ENCODE results near the gene ZBTB48.
"Not testable (repeated sequence)": the region's sequence is repeated elsewhere in the genome, so short reads cannot be mapped to it uniquely, and the experiment has no call there.

ZBTB48 gene

DNA sequence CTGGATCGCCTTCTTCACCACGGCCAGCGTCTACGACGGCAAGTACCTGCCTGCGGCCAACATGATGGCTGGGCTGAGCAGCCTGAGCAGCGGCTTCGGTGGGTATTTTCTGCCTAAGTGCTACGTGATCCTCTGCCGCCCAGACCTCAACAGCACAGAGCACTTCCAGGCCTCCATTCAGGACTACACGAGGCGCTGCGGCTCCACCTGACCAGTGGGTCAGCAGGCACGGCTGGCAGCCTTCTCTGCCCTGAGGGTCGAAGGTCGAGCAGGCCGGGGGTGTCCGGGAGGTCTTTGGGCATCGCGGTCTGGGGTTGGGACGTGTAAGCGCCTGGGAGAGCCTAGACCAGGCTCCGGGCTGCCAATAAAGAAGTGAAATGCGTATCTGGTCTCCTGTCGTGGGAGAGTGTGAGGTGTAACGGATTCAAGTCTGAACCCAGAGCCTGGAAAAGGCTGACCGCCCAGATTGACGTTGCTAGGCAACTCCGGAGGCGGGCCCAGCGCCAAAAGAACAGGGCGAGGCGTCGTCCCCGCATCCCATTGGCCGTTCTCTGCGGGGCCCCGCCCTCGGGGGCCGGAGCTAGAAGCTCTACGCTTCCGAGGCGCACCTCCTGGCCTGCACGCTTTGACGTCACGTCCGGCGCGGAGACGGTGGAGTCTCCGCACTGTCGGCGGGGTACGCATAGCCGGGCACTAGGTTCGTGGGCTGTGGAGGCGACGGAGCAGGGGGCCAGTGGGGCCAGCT, at the start of gene ZBTB48:
Gene ZBTB48, plus strand, starts transcription at position 621 of the 745 bp plus-strand sequence. CDS start 616 bp downstream, outside the sequence.
- DNase-seq (ENCODE audit: low read depth): peak; percentile 94

DNA sequence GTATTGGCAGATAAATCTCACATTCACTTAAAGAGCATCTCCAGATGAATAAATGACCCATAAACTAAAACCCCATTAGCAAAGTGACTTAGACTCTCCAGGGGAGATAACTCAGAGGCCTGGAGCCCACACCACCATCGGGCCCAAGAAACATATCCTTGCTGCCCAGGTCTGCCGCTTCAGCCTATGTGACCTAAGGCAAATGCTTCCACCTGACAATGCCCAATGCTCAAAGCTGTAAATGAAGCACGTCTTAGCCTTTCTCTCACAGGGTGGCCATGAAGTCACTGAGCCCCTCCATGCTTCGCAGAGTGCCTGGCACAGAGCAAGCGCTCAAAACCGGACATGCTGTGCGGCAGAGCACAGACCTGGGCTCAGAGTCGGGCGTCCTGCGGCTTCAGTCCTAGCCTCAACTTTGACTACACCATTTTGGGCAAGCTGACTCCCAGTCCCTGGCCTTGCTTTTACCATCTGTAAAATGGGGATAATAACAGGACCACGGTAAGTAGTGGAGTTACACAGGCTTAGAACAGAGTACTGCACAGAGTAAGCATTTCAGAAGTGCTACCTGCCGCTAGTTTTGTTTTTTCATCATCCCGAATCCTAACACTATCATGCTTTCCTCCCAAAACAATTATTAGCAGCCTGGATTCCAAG, 49.2 kb upstream of the ZBTB48 start:
- no peak for DNase-seq (ENCODE audit: low read depth)

DNA sequence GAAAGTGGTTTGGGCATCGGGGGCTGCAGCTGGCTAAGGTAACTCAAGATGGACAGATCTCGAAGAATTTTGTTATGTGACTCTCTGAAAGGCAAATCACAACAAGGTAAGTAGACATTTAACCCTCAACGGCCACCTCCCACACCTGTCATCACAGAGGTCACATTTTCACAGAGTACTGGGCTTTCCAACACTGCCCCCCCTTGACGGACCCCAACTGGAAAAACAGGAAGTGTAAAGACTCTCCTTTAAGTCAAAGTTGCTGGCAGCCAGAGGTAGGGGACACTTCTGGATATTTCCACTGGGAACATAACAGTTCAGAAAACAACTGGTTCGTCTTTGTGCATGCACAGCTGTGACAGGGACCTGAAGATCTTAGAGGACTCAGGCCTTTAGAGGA, 47.8 kb upstream of the ZBTB48 start:
- DNase-seq (ENCODE audit: low read depth): no peak

DNA sequence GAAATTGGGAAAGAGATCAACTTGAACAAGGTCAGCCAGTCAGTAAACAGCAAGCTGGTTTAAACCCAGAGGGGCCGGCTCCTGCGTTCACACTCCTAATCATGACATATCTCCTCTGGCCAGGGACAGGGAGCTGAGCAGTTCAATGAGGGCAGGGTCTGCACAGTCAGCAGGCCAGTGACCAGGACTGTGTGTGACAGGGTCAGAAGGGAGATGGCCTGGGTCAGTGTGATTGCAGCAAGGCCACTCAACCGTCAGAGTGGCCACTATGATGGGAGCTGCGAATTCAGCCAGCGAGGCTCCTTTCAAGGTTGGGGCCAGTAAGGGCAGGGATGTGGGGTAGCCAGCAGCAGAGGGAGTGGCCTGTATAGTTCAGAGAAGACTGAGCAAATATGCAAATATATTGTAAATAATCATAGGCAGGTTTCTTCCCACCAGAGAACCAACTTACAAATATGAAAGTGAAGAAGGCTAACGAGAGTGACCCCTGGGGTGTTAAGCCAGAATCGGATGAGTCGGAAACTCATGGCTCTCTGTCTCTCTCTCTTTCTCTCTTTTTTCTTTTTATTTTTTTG, 45.5 kb upstream of the ZBTB48 start:
- DNase-seq (ENCODE audit: low read depth): no peak

DNA sequence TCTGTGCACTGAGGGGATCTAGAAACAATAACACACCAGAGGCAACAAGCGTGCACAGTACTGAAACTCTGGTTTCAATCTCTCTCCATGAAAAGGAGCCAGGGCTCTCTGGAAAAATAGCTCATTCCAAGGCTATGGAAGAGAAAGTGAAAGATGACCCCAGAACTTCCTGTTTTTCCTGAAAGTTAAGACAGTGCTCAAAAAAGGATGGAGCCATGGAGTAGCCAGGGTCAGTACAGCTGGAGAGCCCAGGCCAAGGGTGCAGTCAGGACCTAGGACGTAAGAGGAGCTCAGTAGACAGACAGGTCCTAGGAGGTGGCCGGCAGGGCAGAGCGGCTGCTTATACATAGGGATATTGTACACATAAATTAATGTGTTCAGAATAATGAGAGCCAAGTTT, 44.6 kb upstream of the ZBTB48 start:
- no peak for DNase-seq (ENCODE audit: low read depth)

DNA sequence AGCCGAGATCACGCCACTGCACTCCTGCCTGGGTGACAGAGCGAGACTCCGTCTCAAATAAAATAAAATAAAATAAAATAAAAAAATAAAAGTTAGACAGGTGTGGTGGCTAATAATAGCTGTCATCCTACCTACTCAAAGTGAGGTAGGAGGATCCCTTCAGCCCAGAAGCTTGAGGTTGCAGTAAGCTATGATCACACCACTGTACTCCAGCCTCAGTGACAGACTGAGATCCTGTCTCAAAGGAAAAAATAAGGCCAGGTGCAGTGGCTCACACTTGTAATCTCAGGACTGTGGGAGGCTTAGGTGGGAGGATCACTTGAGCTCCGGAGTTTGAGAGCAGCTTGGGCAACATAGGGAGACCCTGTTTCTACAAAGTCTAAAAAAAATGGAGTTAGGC, 43.5 kb upstream of the ZBTB48 start:
- no peak for DNase-seq (ENCODE audit: low read depth)

DNA sequence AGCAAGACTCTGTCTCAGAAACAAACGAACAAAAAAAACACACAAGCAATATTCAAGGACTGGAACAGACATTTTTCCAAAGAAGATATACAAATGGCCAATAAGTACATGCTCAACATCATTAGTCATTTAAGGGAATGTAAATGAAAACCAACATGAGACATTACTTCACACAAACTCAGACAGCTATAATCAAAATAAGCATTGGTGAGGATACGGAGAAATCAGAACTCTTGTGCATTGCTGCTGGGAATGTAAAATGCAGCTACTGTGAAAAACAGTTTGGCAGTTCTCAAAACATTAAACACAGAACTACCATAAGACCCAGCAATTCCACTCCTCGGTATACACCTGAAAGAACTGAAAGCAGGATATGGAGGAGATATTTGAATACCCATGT, 40.8 kb upstream of the ZBTB48 start:
- no peak for DNase-seq (ENCODE audit: low read depth)

DNA sequence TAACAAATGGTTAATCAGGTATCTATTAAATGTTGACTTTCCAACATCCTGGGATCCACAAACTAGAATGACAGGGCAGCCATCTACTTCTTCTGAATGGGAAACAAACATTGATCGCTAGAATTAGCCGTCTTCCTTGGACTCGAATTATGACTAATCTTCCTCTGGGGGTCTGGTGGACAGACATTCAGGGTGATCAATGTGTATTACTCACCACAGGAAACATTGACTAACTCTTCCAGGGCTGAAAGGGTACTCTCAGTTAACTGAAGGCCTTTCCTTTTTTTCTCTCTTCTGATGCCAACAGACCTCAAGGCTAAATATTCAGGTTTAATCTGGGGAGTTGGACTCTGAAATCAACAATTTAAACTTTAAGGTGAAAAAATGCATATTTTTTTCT, 35.0 kb upstream of the ZBTB48 start:
- no peak for DNase-seq (ENCODE audit: low read depth)

DNA sequence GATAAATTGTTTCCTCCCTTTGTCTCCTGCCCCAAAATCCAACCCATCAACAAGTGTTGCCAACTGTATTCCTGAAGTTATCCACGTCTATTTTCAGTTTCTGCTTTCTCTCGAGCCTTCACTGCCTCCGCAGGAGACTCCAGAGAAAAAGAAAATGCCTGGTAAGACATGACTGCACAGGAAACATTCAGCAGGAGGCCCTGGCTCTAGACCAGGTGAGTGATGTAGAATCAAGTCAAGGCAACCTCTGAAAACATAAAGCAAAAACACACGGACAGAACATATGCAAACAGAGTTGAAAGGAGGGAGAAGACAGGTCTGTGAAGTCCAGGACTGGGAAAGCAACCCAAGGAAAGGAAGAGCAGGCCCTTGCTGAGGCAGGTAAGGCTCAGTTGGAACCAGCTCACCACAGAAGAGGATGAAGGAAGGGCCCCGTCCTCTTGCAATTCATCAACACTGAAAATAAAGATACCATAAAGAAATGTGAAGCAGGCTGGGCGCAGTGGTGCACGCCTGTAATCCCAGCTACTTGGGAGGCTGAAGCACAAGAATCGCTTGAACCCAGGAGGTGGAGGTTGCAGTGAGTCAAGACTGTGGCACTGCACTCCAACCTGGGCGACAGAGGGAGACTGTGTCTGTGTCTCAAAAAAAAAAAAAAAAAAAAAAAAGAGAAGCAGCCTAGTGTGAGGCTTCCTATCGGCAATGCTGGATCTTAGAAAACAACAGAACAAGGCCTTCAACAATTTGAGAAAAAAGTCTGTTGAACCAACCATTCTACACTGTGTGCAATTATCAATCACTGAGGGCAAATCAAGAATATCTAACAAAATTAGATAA, 34.3 kb upstream of the ZBTB48 start:
- DNase-seq (ENCODE audit: low read depth): no peak

DNA sequence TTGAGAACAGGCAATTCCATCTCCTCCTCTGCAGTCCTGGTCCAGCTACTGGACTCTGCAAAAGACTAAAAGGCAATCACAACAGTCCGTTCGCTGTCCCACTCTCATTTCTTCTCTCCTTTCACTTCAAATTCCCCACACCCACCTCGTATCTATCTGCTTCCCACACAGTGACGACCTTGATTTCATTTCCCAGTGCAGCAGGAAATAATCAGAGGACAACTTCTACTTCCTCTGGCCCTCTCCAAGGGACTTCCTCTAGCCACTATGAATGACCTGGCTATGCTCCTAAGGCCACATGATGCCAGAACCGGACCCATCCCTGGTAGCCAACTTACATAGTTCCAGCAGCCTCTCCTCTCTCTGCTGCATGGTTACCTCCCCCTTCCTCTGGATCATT, 33.5 kb upstream of the ZBTB48 start:
- DNase-seq (ENCODE audit: low read depth): no peak

DNA sequence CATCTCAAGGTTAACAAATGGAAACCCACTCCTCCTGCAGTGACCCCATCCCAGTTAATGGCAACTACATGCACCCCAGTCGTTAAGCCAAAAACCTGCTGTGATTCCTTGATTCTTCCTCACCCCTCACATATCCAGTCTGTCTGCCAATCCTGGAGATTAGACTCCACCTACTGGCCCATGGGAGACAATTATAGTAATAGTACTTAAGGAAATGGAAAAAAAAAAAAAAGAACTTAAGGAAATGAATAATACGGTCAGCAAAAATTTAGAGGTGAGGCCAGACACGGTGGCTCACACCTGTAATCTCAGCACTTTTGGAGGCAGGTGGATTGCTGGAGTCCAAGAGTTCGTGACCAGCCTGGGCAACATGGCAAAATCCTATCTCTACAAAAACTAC, 32.5 kb upstream of the ZBTB48 start:
- no peak for DNase-seq (ENCODE audit: low read depth)

DNA sequence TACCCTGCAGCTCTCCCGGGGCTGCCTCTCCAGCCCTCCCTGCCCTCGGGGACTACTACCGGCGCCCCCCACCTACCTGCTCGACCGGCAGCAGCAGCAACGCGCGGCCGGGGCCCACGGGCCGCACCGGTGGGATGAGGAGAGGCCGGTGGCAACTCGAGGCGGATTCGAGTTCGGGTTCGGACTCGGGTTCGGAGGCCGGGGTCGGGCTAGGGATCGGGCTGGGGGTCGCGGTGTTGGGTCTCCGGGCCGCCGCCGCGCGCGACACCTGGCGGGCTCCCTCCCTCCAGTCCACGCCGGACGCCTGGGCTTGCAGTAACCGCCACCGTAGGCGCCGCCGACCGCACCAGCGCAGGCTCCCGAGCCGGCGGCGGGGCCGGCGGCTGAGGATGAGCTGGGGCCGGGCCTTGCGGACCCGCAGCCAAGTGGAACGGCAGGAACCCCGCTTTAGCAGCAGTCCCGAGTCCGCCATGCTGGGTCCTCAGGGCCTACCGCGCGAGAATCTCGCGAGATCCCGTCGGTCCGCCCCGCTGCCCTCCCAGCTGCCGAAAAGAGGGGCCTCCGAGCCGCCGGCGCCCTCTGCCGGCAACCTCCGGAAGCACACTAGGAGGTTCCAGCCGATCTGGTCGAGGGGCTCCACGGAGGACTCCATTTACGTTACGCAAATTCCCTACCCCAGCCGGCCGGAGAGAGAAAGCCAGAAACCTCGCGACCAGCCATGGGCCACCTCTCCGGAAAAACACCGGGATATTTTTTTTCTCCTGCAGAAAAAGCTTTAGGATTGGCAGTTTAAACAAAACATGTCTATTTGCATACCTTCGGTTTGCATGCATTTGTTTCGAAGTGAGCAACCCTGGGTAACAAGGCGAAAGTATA, 25.5 kb upstream of the ZBTB48 start, which contains the start of gene NOL9:
Gene NOL9, minus strand, starts transcription at position 483 of the 876 bp plus-strand sequence. Its CDS starts 11 bp downstream, at position 472.
- DNase-seq (ENCODE audit: low read depth): peak; percentile 96

DNA sequence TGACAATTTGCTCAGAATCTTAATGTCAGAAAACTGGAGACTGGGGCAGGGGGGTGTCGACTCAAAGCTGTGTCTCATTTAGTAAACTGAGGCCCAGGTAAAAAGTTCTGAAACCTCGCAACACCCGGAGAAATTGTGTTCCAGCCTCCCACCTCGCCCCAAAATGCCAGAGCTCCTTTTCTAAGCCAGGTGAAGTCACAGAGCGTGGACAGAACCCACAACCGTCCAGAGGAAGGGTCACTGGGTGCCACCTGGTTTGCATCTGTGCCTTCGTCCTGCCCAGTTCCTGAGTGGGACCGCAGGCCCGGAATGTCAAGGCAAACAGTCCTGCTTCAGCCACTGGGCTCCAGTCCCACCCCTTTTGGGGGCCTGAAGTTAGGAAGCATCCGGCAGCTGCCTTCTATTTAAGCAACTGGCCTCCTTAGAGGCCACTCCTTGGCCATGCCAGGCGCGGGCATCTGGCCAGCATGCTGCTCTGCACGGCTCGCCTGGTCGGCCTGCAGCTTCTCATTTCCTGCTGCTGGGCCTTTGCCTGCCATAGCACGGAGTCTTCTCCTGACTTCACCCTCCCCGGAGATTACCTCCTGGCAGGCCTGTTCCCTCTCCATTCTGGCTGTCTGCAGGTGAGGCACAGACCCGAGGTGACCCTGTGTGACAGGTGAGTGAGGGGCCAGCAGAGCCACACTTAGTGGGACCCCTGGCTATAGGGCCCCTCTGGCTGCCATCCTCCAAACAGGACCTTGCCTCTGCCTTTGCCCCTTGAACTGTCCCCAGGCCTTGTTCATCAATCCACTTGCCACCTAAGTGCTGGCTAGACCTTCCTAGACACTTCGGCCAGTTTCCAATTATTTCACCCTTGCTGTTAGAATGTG, 24.7 kb upstream of the ZBTB48 start, which contains the start of gene TAS1R1:
Gene TAS1R1, plus strand, starts transcription at position 401 of the 872 bp plus-strand sequence. Its CDS starts 67 bp downstream, at position 468.
- no peak for DNase-seq (ENCODE audit: low read depth)

DNA sequence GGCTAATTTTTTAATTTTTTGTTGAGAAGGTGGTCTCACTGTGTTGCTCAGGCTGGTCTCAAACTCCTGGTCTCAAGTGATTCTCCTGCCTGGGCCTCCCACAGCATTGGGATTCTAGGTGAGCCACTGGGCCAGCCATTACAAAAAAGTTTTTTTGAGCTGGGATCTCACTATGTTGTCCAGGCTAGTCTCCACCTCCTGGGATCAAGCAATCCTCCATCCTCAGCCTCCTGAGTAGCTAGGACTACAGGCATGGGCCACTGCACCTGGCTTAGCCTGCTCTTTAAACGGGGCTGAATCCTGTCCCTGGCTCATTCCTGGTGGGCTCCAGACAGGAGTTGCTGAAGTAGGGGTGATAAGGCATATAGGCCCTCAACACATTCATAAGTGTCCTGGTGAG, 22.2 kb upstream of the ZBTB48 start:
- DNase-seq (ENCODE audit: low read depth): no peak

DNA sequence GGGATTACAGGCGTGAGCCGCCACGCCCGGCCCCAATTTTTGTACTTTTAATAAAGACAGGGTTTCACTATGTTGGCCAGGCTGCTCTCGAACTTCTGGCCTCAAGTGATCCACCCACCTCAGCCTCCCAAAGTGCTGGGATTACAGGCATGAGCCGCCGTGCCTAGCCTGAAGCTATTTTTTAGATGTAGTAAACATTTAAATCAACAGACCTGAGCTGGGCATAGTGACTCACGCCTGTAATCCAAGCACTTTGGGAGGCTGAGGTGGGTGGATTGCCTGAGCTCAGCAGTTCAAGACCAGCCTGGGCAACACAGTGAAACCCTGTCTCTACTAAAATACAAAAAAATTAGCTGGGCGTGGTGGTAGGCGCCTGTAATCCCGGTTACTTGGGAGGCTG, 20.6 kb upstream of the ZBTB48 start:
- not testable (repeated sequence) for DNase-seq (ENCODE audit: low read depth)

DNA sequence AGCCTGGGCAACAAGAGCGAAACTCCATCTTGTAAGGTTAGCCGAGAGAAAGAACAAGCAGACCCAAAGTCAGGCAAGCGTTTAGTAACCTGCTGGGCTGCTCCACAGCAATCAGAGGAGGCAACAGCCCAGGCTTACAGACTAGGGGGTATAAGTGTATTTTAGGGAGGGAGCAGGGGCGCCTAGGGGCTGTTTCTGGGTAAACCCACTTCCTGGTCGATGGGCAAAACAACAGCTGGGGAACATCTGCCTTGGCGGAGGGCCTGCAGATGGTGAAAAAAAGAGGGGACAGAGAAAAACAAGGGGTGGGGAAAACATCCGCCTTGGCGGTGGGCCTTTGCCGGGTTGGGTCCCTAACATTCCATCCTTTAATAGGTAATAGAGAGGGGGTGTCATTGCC, 19.5 kb upstream of the ZBTB48 start:
- DNase-seq (ENCODE audit: low read depth): no peak

DNA sequence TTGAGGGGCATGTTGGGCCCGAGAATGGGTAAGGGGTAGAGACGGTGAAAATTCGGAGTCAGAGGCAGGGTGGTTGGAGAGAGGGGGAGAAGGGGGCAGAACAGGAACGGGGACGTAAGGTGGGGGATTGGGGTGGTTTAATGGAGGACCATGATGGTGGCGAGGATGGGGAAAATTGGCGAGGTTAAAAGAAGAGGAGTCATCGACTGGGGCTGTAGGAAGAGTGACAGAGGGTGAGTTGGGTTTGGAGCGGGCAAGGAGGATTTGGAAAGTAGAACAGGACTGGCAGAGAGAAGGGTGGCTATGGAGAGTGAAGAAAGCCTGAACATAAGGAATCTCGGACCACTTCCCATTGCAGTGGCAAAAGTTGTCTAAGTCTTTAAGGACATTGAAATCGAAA, 10.8 kb upstream of the ZBTB48 start:
- no peak for DNase-seq (ENCODE audit: low read depth)

DNA sequence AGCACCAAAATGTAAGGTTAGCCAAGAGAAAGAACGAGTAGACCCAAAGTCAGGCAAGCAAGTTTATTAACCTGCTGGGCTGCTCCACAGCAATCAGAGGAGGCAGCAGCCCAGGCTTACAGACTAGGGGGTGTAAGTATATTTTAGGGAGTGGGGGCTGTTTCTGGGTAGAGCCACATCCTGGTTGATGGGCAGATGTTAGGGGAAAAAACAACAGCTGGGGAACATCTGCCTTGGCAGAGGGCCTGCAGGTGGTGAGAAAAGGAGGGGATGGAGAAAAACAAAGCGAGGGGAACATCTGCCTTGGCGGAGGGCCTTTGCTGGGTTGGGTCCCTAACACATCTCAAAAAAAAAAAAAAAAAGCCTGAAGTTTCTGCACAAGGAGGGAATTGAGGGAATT, 9.7 kb upstream of the ZBTB48 start:
- no peak for DNase-seq (ENCODE audit: low read depth)

DNA sequence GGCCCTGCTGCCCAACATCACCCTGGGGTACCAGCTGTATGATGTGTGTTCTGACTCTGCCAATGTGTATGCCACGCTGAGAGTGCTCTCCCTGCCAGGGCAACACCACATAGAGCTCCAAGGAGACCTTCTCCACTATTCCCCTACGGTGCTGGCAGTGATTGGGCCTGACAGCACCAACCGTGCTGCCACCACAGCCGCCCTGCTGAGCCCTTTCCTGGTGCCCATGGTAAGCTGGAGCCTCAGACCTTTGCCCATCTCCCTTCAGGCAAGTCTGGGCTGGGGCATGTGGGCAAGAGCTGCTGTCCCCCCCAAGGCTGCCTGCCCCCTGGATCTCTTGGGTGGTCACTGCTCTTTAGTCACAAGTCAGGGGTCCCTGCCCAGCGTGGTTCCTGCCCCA, 8.8 kb upstream of the ZBTB48 start:
- DNase-seq (ENCODE audit: low read depth): no peak

DNA sequence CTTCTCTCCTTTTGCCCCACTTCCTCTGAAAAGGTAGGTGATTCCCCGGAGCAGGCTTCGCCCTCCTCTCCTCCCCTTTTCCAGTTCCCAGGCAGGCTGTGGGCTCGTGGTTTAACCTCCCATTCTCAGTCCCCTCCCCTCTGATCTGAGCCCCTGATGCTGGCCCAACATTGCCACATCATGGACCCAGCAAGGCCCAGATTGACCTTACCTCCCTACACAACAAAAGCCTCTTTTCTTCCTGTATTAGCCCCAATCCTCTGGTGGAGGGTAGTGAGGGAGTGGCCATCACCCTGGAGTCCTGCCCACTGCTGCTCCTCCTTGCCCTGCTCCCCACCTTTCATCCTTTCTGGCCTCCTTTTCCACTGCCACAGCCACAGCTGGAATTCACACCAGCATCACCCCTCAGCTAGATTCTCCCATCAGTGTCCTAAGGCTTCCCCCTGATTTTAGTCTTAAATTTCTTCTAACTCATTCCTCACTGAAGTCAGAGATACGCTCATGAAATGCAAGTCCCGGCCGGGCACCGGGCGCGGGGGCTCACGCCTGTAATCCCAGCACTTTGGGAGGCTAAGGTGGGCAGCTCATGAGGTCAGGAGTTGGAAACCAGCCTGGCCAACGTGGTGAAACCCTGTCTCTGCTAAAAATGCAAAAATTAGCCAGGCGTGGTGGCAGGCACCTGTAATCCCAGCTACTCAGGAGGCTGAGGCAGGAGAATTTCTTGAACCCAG, 7.0 kb upstream of the ZBTB48 start:
- DNase-seq (ENCODE audit: low read depth): no peak
